RWPE1 (cell line): ENCODE data around the gene TSC22D2.

Experiments used
- CTCF ChIA-PET: fragments of 350-600 bp; sonication (Branson Sonifier 250); formaldehyde crosslinking; extraction: SDS; loops from one replicate; lab custom pipeline; 2021; lab: Yijun Ruan, JAX
- POLR2A ChIA-PET: fragments of 400-600 bp; formaldehyde crosslinking; extraction: SDS; loops from one replicate; lab custom pipeline; 2020; ENCODE audit warnings: antibody characterized with exemption; ENCODE audit not compliant: low non-redundant PET; lab: Yijun Ruan, JAX
- DNase-seq: peaks from one replicate; pipeline ENCODE4 v3.0.0; 2012; ENCODE audit warnings: low spot score
- H3K27ac ChIP-seq: fragments of 450-650 bp; 2 replicates; pipeline ENCODE4 v1.5.1; 2017
- TF ChIP-seq, protein P1 (sequence below): fragments of 450-650 bp; conservative IDR thresholded peaks from 2 replicates; pipeline ENCODE4 v1.5.1; 2017; ENCODE audit warnings: low read depth, mild to moderate bottlenecking

The TSC22D2 gene

GRCh38 chr3:150503402-150504099, 95.5 kb downstream of the TSC22D2 start:
- no peak for DNase-seq
- no peak overlapping the region for H3K27ac ChIP-seq
- ChIA-PET POLR2A (interaction anchor here (0.7 kb wide), 1 partner anchor 229 kb away, joined by 6 read pairs; no protein-coding TSS in a partner anchor), CTCF (interaction anchor here (0.5 to 1.5 kb wide), 4 partner anchors 8 to 1510 kb away, joined by 3 to 9 read pairs (median 4); no protein-coding TSS in a partner anchor)
- TF ChIP-seq, protein P1, sequence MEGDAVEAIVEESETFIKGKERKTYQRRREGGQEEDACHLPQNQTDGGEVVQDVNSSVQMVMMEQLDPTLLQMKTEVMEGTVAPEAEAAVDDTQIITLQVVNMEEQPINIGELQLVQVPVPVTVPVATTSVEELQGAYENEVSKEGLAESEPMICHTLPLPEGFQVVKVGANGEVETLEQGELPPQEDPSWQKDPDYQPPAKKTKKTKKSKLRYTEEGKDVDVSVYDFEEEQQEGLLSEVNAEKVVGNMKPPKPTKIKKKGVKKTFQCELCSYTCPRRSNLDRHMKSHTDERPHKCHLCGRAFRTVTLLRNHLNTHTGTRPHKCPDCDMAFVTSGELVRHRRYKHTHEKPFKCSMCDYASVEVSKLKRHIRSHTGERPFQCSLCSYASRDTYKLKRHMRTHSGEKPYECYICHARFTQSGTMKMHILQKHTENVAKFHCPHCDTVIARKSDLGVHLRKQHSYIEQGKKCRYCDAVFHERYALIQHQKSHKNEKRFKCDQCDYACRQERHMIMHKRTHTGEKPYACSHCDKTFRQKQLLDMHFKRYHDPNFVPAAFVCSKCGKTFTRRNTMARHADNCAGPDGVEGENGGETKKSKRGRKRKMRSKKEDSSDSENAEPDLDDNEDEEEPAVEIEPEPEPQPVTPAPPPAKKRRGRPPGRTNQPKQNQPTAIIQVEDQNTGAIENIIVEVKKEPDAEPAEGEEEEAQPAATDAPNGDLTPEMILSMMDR = no peak

DNA sequence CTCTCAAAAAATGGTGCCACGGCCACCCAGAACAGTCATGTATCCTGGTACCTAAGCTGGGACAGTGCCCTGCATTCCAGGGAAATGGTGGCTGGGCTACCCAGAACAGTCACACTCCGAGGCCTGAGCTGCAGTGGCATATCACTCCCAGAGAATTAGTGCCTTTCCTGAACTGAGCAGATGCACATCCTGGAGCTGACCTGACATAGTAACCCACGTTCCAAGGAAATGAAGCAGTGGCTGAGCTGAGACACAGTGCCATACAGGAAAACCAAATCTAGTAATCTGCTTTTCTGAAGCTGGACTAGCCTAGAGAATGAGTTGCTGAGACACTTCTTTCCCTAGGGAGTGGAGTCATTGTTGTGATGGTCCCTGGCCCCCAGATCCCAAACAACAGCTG, 96.4 kb downstream of the TSC22D2 start:
- no peak for DNase-seq
- ChIA-PET POLR2A (no interaction called here), CTCF (interaction anchor here (1.5 kb wide), 1 partner anchor 9 kb away, joined by 4 read pairs; no protein-coding TSS in a partner anchor)
- TF ChIP-seq, protein P1 = no peak
- H3K27ac ChIP-seq = no peak overlapping the region

DNA sequence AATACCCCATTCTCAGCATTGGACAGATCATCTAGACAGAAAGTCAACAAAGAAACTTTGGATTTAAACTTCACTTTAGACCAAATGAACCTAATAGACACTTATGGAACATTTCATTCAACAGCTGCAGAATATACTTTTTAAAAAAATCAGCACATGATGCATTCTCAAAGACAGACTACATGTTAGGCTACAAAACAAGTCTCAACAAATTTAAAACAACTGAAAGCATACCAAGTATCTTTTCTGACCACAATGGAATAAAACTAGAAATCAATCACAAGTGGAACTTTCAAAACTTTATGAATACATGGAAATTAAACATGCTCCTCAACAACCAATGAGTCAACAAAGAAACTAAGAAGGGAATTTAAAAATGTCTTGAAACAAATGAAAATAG, 100.3 kb downstream of the TSC22D2 start:
- DNase-seq = no peak
- ChIA-PET POLR2A (no interaction called here), CTCF (no interaction called here)
- H3K27ac ChIP-seq = no peak overlapping the region
- TF ChIP-seq, protein P1 = no peak

- TF ChIP-seq, protein P1 = no peak
- CTCF ChIA-PET = no interaction called here
- H3K27ac ChIP-seq = no peak overlapping the region
- POLR2A ChIA-PET = no interaction called here
- DNase-seq = no peak
These were observed 101.7 kb downstream of the TSC22D2 start for GRCh38 chr3:150509780-150510179.

DNA sequence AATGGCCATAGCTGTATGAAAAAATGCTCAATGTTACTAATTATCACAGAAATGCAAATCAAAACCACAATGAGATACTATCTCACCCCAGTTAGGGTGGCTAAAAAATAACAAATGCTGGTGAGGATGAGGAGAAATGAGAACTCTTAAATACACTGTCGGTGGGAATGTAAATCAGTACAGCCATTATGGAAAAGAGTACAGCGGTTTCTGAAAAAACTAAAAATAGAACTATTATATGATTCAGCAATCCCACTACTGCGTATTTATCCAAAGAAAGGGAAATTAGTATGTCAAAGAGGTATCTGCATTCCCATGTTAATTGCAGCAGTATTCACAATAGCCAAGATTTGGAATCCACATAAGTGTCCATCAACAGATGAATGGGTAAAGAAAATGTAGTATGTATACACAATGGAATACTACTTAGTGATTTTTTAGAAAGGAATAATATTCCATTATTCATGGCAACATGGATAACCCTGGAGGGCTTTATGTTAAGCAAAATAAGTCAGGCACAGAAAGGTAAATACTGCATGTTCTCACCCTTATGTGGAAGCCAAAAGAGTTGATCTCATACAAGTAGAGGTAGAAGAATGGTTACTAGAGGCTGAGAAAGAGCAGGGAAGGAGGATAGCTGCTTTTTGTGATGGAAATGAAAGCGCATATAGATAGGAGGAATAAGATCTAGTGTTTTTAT, 103.2 kb downstream of the TSC22D2 start:
- no peak for DNase-seq

GRCh38 chr3:150515210-150515609, 107.1 kb downstream of the TSC22D2 start:
- ChIA-PET POLR2A (interaction anchor here (0.7 kb wide), 1 partner anchor 622 kb away, joined by 5 read pairs; no protein-coding TSS in a partner anchor), CTCF (interaction anchor here (0.6 to 1.0 kb wide), 2 partner anchors 20 to 101 kb away, joined by 3 to 7 read pairs; no protein-coding TSS in a partner anchor)
- DNase-seq = no peak
- TF ChIP-seq, protein P1 = no peak
- no peak overlapping the region for H3K27ac ChIP-seq

More for the DNA sequence above, 103.2 kb downstream of the TSC22D2 start:
- POLR2A ChIA-PET = no interaction called here
- H3K27ac ChIP-seq = no peak overlapping the region
- CTCF ChIA-PET = interaction anchor here (1.0 kb wide), 1 partner anchor 16 kb away, joined by 6 read pairs; no protein-coding TSS in a partner anchor
- TF ChIP-seq, protein P1 = no peak
